ENCODE data around the gene TCF12. TPM values are rescaled to one million over a fixed set of nuclear protein-coding genes. Genes with fewer than 3 reads are reported as not detected.

The TCF12 gene
- polyA plus RNA-seq, 1 experiment = 447 TPM

GRCh38 chr15:56942118-56942517 lies 23.7 kb downstream of the TCF12 start:
- no peak for TF ChIP-seq CTCF (IDR thresholded peaks at IDR 0.05; ENCODE audit: low read depth, low read length)
- Histone ChIP-seq H3K27me3 (ENCODE audit: control insufficient read depth, insufficient read depth, low read length) (no peaks in the 10 kb centered on the region), H3K4me3 (ENCODE audit: low read depth, low read length) (no peak overlapping the region), H3K27ac (ENCODE audit: low read depth, low read length) (no peak overlapping the region), H3K9me3 (ENCODE audit: control insufficient read depth, insufficient read depth, low read length) (peaks cover 2% of the 10 kb centered on the region; the same call in 1 of the 2 replicates)
- POLR2A ChIA-PET = interaction anchor here (0.6 kb wide), 1 partner anchor 32 kb away, joined by 3 read pairs; no protein-coding TSS in a partner anchor
- CTCF ChIA-PET = no interaction called here
- DNase-seq (ENCODE audit: low read depth, low spot score) = no peak

GRCh38 chr15:56943403-56943802 lies 25.0 kb downstream of the TCF12 start:
- no peak for DNase-seq (ENCODE audit: low read depth, low spot score)
- ChIA-PET POLR2A (no interaction called here), CTCF (no interaction called here)
- Histone ChIP-seq H3K27ac (ENCODE audit: low read depth, low read length) (no peak overlapping the region), H3K4me3 (ENCODE audit: low read depth, low read length) (no peak overlapping the region), H3K27me3 (ENCODE audit: control insufficient read depth, insufficient read depth, low read length) (no peaks in the 10 kb centered on the region), H3K9me3 (ENCODE audit: control insufficient read depth, insufficient read depth, low read length) (peaks cover 2% of the 10 kb centered on the region; the same call in 1 of the 2 replicates)
- no peak for TF ChIP-seq CTCF (IDR thresholded peaks at IDR 0.05; ENCODE audit: low read depth, low read length)

GRCh38 chr15:56944485-56944884 lies 26.0 kb downstream of the TCF12 start:
- peaks cover 2% of the 10 kb centered on the region; the same call in 1 of the 2 replicates for H3K9me3 ChIP-seq (ENCODE audit: control insufficient read depth, insufficient read depth, low read length)

GRCh38 chr15:56946150-56946549 lies 27.7 kb downstream of the TCF12 start:
- TF ChIP-seq CTCF (IDR thresholded peaks at IDR 0.05; ENCODE audit: low read depth, low read length) = no peak
- ChIA-PET CTCF (no interaction called here), POLR2A (interaction anchor here (0.7 kb wide), 1 partner anchor 18 kb away, joined by 3 read pairs; no protein-coding TSS in a partner anchor)
- Histone ChIP-seq H3K4me3 (ENCODE audit: low read depth, low read length) (no peak overlapping the region), H3K27me3 (ENCODE audit: control insufficient read depth, insufficient read depth, low read length) (no peaks in the 10 kb centered on the region), H3K9me3 (ENCODE audit: control insufficient read depth, insufficient read depth, low read length) (peaks cover 2% of the 10 kb centered on the region; the same call in 1 of the 2 replicates), H3K27ac (ENCODE audit: low read depth, low read length) (no peak overlapping the region)
- no peak for DNase-seq (ENCODE audit: low read depth, low spot score)

More at GRCh38 chr15:56944485-56944884, 26.0 kb downstream of the TCF12 start:
- TF ChIP-seq CTCF (IDR thresholded peaks at IDR 0.05; ENCODE audit: low read depth, low read length) = no peak
- Histone ChIP-seq H3K27ac (ENCODE audit: low read depth, low read length) (no peak overlapping the region), H3K4me3 (ENCODE audit: low read depth, low read length) (no peak overlapping the region), H3K27me3 (ENCODE audit: control insufficient read depth, insufficient read depth, low read length) (no peaks in the 10 kb centered on the region)
- DNase-seq (ENCODE audit: low read depth, low spot score) = no peak
- POLR2A ChIA-PET = no interaction called here
- CTCF ChIA-PET = no interaction called here

- POLR2A ChIA-PET = interaction anchor here (0.6 kb wide), 1 partner anchor 9 kb away, joined by 3 read pairs; no protein-coding TSS in a partner anchor
- CTCF ChIA-PET = interaction anchor here (0.6 kb wide), 1 partner anchor 52 kb away, joined by 3 read pairs; no protein-coding TSS in a partner anchor
Measured at GRCh38 chr15:56948000-56948763, 29.7 kb downstream of the TCF12 start.

More at GRCh38 chr15:56948000-56948763, 29.7 kb downstream of the TCF12 start:
- H3K4me3 ChIP-seq (ENCODE audit: low read depth, low read length) = no peak overlapping the region
- no peaks in the 10 kb centered on the region for H3K27me3 ChIP-seq (ENCODE audit: control insufficient read depth, insufficient read depth, low read length)
- no peak for TF ChIP-seq CTCF (IDR thresholded peaks at IDR 0.05; ENCODE audit: low read depth, low read length)
- H3K9me3 ChIP-seq (ENCODE audit: control insufficient read depth, insufficient read depth, low read length) = peaks cover 2% of the 10 kb centered on the region; the same call in 1 of the 2 replicates
- DNase-seq (ENCODE audit: low read depth, low spot score) = peak; percentile 8
- H3K27ac ChIP-seq (ENCODE audit: low read depth, low read length) = no peak overlapping the region

All from AG04450 (cell line).